IMR-90 (cell line): ENCODE results near the gene GAL3ST3.

Source experiments
- BHLHE40 ChIP-seq: fragments of 150-350 bp; IDR thresholded peaks from 2 replicates; pipeline ENCODE4 v1.6.1; 2016; ENCODE audit warnings: mild to moderate bottlenecking, low read depth, low read length
- CEBPB ChIP-seq: IDR thresholded peaks from 2 replicates; pipeline ENCODE4 v1.6.1; 2012; ENCODE audit warnings: low read depth, low read length, improper control_type of control experiment
- CTCF ChIP-seq: conservative IDR thresholded peaks from 2 replicates; pipeline ENCODE4 v1.5.1; 2012; ENCODE audit warnings: mild to moderate bottlenecking, low read depth, low read length, improper control_type of control experiment
- ELK1 ChIP-seq: fragments of 150-350 bp; IDR thresholded peaks from 2 replicates; pipeline ENCODE4 v1.6.1; 2016; ENCODE audit warnings: low read depth, mild to moderate bottlenecking, low read length, moderate library complexity, borderline replicate concordance
- FOS ChIP-seq: fragments of 150-350 bp; IDR thresholded peaks from 2 replicates; pipeline ENCODE4 v1.6.1; 2016; ENCODE audit warnings: low read depth, low read length
- MXI1 ChIP-seq: IDR thresholded peaks from 2 replicates; pipeline ENCODE4 v1.6.1; 2012; ENCODE audit warnings: low read depth, mild to moderate bottlenecking, low read length, moderate library complexity, borderline replicate concordance
- NFE2L2 ChIP-seq: fragments of 150-350 bp; IDR thresholded peaks from 2 replicates; pipeline ENCODE4 v1.6.1; 2016; ENCODE audit warnings: low read depth, mild to moderate bottlenecking, low read length
- POLR2A ChIP-seq: IDR thresholded peaks from 2 replicates; pipeline ENCODE4 v1.6.1; 2012; ENCODE audit warnings: mild to moderate bottlenecking, low read depth, low read length
- RAD21 ChIP-seq: IDR thresholded peaks from 2 replicates; pipeline ENCODE4 v1.6.1; 2012; ENCODE audit warnings: low read length, improper control_type of control experiment
- RCOR1 ChIP-seq: IDR thresholded peaks from 2 replicates; pipeline ENCODE4 v1.6.1; 2012; ENCODE audit warnings: mild to moderate bottlenecking, low read length, improper control_type of control experiment; ENCODE audit not compliant: insufficient replicate concordance
- RFX5 ChIP-seq: IDR thresholded peaks from 2 replicates; pipeline ENCODE4 v1.8.0; 2012; ENCODE audit warnings: low read depth, mild to moderate bottlenecking, low read length, moderate library complexity
- SMC3 ChIP-seq: fragments of 150-350 bp; IDR thresholded peaks from 2 replicates; pipeline ENCODE4 v1.6.1; 2016; ENCODE audit warnings: low read depth, mild to moderate bottlenecking, antibody characterized with exemption, low read length, moderate library complexity
- USF2 ChIP-seq: fragments of 150-350 bp; IDR thresholded peaks from 2 replicates; pipeline ENCODE4 v1.6.1; 2017; ENCODE audit warnings: mild to moderate bottlenecking, antibody characterized with exemption, low read length, low read depth

GRCh38 chr11:66035653-66036333 lies 13.2 kb downstream of the GAL3ST3 start:
- TF ChIP-seq CTCF: no peak
- TF ChIP-seq RAD21: no peak
- TF ChIP-seq POLR2A: no peak
- no peak for TF ChIP-seq USF2
- TF ChIP-seq BHLHE40: no peak
- no peak for TF ChIP-seq RFX5
- no peak for TF ChIP-seq ELK1
- no peak for TF ChIP-seq FOS
- TF ChIP-seq RCOR1: no peak
- TF ChIP-seq NFE2L2: no peak
- no peak for TF ChIP-seq SMC3
- no peak for TF ChIP-seq MXI1
- no peak for TF ChIP-seq CEBPB
